Erythroblast (primary cell): ENCODE data around the gene KRTAP19-2.

ENCODE experiments used
- GATA1 ChIP-seq: IDR thresholded peaks from 2 replicates; pipeline ENCODE4 v1.6.1; 2011; ENCODE audit warnings: low read depth, mild to moderate bottlenecking, control low read depth, low read length, moderate library complexity
- POLR2A ChIP-seq: IDR thresholded peaks from 2 replicates; pipeline ENCODE4 v1.6.1; 2011; ENCODE audit warnings: mild to moderate bottlenecking, low read length

- TF ChIP-seq POLR2A (no peak), GATA1 (no peak)
These were observed 7.1 kb downstream of the KRTAP19-2 start, which contains the start of gene KRTAP19-1 for GRCh38 chr21:30480145-30480544.
